A549 (cell line): ENCODE data around the gene SLITRK4. TPM values are rescaled to one million over a fixed set of nuclear protein-coding genes. Genes with fewer than 3 reads are reported as not detected.
A peak's percentile ranks its signal among the peaks of the same experiment; 100 is the strongest.

Experiments used
- ATAC-seq, 2 experiments: fragments of 200-7000 bp in 1 of 2; fragments of >200 bp in 1 of 2; cut with Nextera tagmentation in 1 of 2; cut with Tn5 transposase in 1 of 2; 3 replicates each; pipeline versions ENCODE4 v1.8.0 to v1.9.1; 2018 to 2020; ENCODE audit warnings: mild to moderate bottlenecking in 1 of 2, moderate library complexity in 1 of 2
- CTCF ChIA-PET: fragments of 300-600 bp; sonication (Branson Sonifier 250); formaldehyde crosslinking; extraction: SDS; loops from one replicate; lab custom pipeline; 2021; ENCODE audit warnings: antibody characterized with exemption, inconsistent platforms; lab: Yijun Ruan, JAX
- POLR2A ChIA-PET: fragments of 350-600 bp; formaldehyde crosslinking; extraction: SDS; loops from one replicate; lab custom pipeline; 2021; ENCODE audit warnings: antibody characterized with exemption, inconsistent platforms; lab: Yijun Ruan, JAX
- DNase-seq, 2 experiments: peaks; one replicate each; pipeline versions ENCODE4 v3.0.0 to v3.0.0-alpha.2; 2011 to 2016; ENCODE audit warnings: low read depth in 1 of 2, low spot score in 1 of 2
- FAIRE-seq: peaks from 2 replicates; lab custom pipeline; 2011; peaks lifted over from hg19 to GRCh38; lab: Jason Lieb, UNC
- H3K27ac ChIP-seq, 2 experiments: fragments of >200 bp; sonication (Bioruptor Twin); formaldehyde crosslinking; 3 replicates each; pipeline ENCODE4 v1.5.1; 2016 to 2017
- H3K4me1 ChIP-seq: fragments of >200 bp; sonication (Bioruptor Twin); formaldehyde crosslinking; 3 replicates; pipeline ENCODE4 v1.6.1; 2016
- H3K4me2 ChIP-seq: fragments of >200 bp; sonication (Bioruptor Twin); formaldehyde crosslinking; 3 replicates; pipeline ENCODE4 v1.6.1; 2016
- H3K4me3 ChIP-seq: fragments of >200 bp; sonication (Bioruptor Twin); formaldehyde crosslinking; 3 replicates; pipeline ENCODE4 v1.5.1; 2016
- H3K9me3 ChIP-seq: fragments of >200 bp; sonication (Bioruptor Twin); formaldehyde crosslinking; 3 replicates; pipeline ENCODE4 v1.6.1; 2016
- ATOH8 ChIP-seq: fragments of 250-450 bp; sonication (Bioruptor Pico); IDR thresholded peaks from 2 replicates; pipeline ENCODE4 v1.5.0; 2020; ENCODE audit warnings: low read depth, mild to moderate bottlenecking, moderate library complexity
- CBX2 ChIP-seq: fragments of 200-600 bp; sonication (generic); IDR thresholded peaks from 2 replicates; pipeline ENCODE4 v1.6.1; 2016; ENCODE audit warnings: low read depth, mild to moderate bottlenecking, borderline replicate concordance
- CEBPB ChIP-seq, 2 experiments: fragments of >200 bp in 1 of 2; sonication (Bioruptor Twin) in 1 of 2; formaldehyde crosslinking in 1 of 2; IDR thresholded peaks; 2 replicates each; pipeline ENCODE4 v1.6.1; 2012 to 2016
- E2F6 ChIP-seq: IDR thresholded peaks from 2 replicates; pipeline ENCODE4 v1.6.1; 2012; ENCODE audit warnings: low read depth, borderline replicate concordance
- EP300 ChIP-seq, 2 experiments: fragments of >200 bp; sonication (Bioruptor Twin); formaldehyde crosslinking; IDR thresholded peaks; 2 replicates in 1 of 2; 3 replicates in 1 of 2; pipeline ENCODE4 v1.6.1; 2016 to 2017
- FOSL2 ChIP-seq, 2 experiments: fragments of 450-650 bp in 1 of 2; fragments of >200 bp in 1 of 2; sonication (Bioruptor Twin) in 1 of 2; formaldehyde crosslinking; IDR thresholded peaks; 2 replicates each; pipeline versions ENCODE4 v1.5.0 to v1.6.1; 2016 to 2020; ENCODE audit warnings: mild to moderate bottlenecking in 1 of 2, moderate library complexity in 1 of 2
- FOXS1 ChIP-seq: fragments of 250-450 bp; sonication (Bioruptor Pico); IDR thresholded peaks from 2 replicates; pipeline ENCODE4 v1.5.0; 2020; ENCODE audit warnings: mild to moderate bottlenecking, moderate library complexity
- HOXA7 ChIP-seq: fragments of 250-450 bp; sonication (Bioruptor Pico); IDR thresholded peaks from 2 replicates; pipeline ENCODE4 v1.5.0; 2020; ENCODE audit warnings: mild to moderate bottlenecking, moderate library complexity
- JUN ChIP-seq, 2 experiments: fragments of >200 bp; sonication (Bioruptor Twin); formaldehyde crosslinking; IDR thresholded peaks; 2 replicates in 1 of 2; 3 replicates in 1 of 2; pipeline ENCODE4 v1.6.1; 2016 to 2017
- JUNB ChIP-seq: fragments of >200 bp; sonication (Bioruptor Twin); formaldehyde crosslinking; IDR thresholded peaks from 2 replicates; pipeline ENCODE4 v1.6.1; 2016
- MAZ ChIP-seq: fragments of 150-350 bp; IDR thresholded peaks from 2 replicates; pipeline ENCODE4 v1.6.1; 2014; ENCODE audit warnings: antibody characterized with exemption, low read depth, low read length, borderline replicate concordance
- NFE2L2 ChIP-seq: fragments of 150-350 bp; conservative IDR thresholded peaks from 2 replicates; pipeline ENCODE4 v1.6.1; 2014; ENCODE audit warnings: low read length
- NPAS2 ChIP-seq: fragments of 250-450 bp; sonication (Bioruptor Pico); IDR thresholded peaks from 2 replicates; pipeline ENCODE4 v1.8.0; 2022; ENCODE audit warnings: mild to moderate bottlenecking, moderate library complexity, borderline replicate concordance
- POLR2AphosphoS2 ChIP-seq: conservative IDR thresholded peaks from 2 replicates; pipeline ENCODE4 v1.6.1; 2012; ENCODE audit warnings: low read length, improper control_type of control experiment, inconsistent platforms
- RCOR1 ChIP-seq: fragments of 150-350 bp; IDR thresholded peaks from 2 replicates; pipeline ENCODE4 v1.6.1; 2014; ENCODE audit warnings: antibody characterized with exemption, low read length, low read depth
- RFX5 ChIP-seq: fragments of 450-650 bp; IDR thresholded peaks from 2 replicates; pipeline ENCODE4 v1.7.1; 2014; ENCODE audit warnings: antibody characterized with exemption, mild to moderate bottlenecking, moderate library complexity
- USF2 ChIP-seq: fragments of 450-650 bp; IDR thresholded peaks from 2 replicates; pipeline ENCODE4 v1.6.1; 2014; ENCODE audit warnings: antibody characterized with exemption
- ZC3H11A ChIP-seq: fragments of 450-650 bp; IDR thresholded peaks from 2 replicates; pipeline ENCODE4 v1.6.1; 2014; ENCODE audit warnings: antibody characterized with exemption, mild to moderate bottlenecking
- ZFP36 ChIP-seq: fragments of 450-650 bp; IDR thresholded peaks from 2 replicates; pipeline ENCODE4 v1.6.1; 2014; ENCODE audit warnings: borderline replicate concordance; ENCODE audit not compliant: partially characterized antibody
- ZNF302 ChIP-seq: fragments of 250-450 bp; sonication (Bioruptor Pico); IDR thresholded peaks from 2 replicates; pipeline ENCODE4 v1.9.0; 2021; ENCODE audit warnings: inconsistent platforms, mild to moderate bottlenecking, moderate library complexity
- ZSCAN20 ChIP-seq: fragments of 250-450 bp; sonication (Bioruptor Pico); IDR thresholded peaks from 2 replicates; pipeline ENCODE4 v1.8.0; 2022; ENCODE audit warnings: mild to moderate bottlenecking, moderate library complexity
- WGBS: methylation state at CpG from one replicate; pipeline ENCODE4 v1.1.6; 2017; ENCODE audit errors: missing lambda C conversion rate; 5-methylcytosine and 5-hydroxymethylcytosine counted together
- polyA plus RNA-seq, 4 experiments: library from polyadenylated mRNA; depleted of rRNA in 3 of 4; stranded (reverse); fragments of >200 nt; fragmentation: RNase III in 1 of 4; extraction: RNeasy Plus Mini Kit Qiagen cat#74134 plus additional on column Dnase treatment in 1 of 4; gene quantifications; 2 replicates in 3 of 4; 3 replicates in 1 of 4; pipeline ENCODE4 v1.2.3, GENCODE V29; 2011 to 2017
- TF ChIP-seq, protein P1 (sequence below): fragments of 250-450 bp; sonication (Bioruptor Pico); IDR thresholded peaks from 2 replicates; pipeline ENCODE4 v1.5.0; 2021; ENCODE audit warnings: mild to moderate bottlenecking, moderate library complexity, borderline replicate concordance
- TF ChIP-seq, protein P2 (sequence below): fragments of >200 bp; sonication (Bioruptor Twin); formaldehyde crosslinking; IDR thresholded peaks from 2 replicates; pipeline ENCODE4 v1.6.1; 2016

Gene SLITRK4
- polyA plus RNA-seq, 2 of the 4 experiments (the other 2 are of a cell fraction): 0.03 TPM; not detected in 1

DNA sequence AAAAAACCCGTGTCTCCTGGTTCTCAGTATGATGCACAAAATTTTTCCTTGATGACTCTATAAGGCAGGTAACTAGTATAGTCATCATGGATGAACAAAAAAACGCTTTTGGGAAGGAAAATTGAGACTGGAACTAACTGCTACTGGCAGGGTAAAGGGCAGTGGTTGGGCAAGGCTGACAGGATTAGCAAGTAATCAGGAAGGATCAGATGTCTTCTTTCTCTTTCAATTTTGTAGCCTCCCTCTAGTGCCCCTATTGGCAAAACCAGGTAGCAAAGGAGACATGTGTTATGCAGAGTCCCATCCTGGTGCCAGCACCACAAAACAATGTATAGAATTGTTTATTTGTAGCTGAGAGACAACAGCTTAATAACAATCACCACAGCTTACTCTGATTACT is 12.8 kb upstream of the SLITRK4 start:
- H3K4me3 ChIP-seq: no peak overlapping the region
- POLR2A ChIA-PET: no interaction called here

GRCh38 chrX:143642426-143642825 is 6.5 kb upstream of the SLITRK4 start:
- 7% methylated on average over 3 of the region's 3 CpGs for WGBS
- FAIRE-seq: peak; percentile 18
- no peak for ATAC-seq
- Histone ChIP-seq H3K27ac (no peak overlapping the region), H3K4me3 (no peak overlapping the region), H3K9me3 (no peaks in the 10 kb centered on the region), H3K4me2 (no peak overlapping the region), H3K4me1 (no peaks in the 10 kb centered on the region)
- ChIA-PET POLR2A (no interaction called here), CTCF (interaction anchor here (0.6 kb wide), 1 partner anchor 9 kb away, joined by 3 read pairs; no protein-coding TSS in a partner anchor)
- DNase-seq: no peak
- TF ChIP-seq ATOH8 (CRISPR knock-in tag) (no peak), USF2 (no peak), ZFP36 (no peak), MAZ (no peak), JUNB (no peak), RCOR1 (no peak), ZSCAN20 (CRISPR knock-in tag) (no peak), ZC3H11A (no peak), HOXA7 (CRISPR knock-in tag) (no peak), CEBPB (IDR thresholded peaks at IDR 0.05) (no peak), JUN (IDR thresholded peaks at IDR 0.05) (no peak), FOSL2 (IDR thresholded peaks at IDR 0.05) (no peak), FOSL2 (CRISPR knock-in tag; IDR thresholded peaks at IDR 0.05) (no peak), ZNF302 (CRISPR knock-in tag) (no peak), POLR2AphosphoS2 (no peak)

More for the DNA sequence above, 12.8 kb upstream of the SLITRK4 start:
- TF ChIP-seq CBX2 (no peak), NPAS2 (CRISPR knock-in tag) (no peak), E2F6 (no peak), ZSCAN20 (CRISPR knock-in tag) (no peak), RFX5 (no peak), EP300 (IDR thresholded peaks at IDR 0.05) (no peak), NFE2L2 (no peak), USF2 (no peak), FOXS1 (CRISPR knock-in tag) (no peak)
- TF ChIP-seq, protein P1, sequence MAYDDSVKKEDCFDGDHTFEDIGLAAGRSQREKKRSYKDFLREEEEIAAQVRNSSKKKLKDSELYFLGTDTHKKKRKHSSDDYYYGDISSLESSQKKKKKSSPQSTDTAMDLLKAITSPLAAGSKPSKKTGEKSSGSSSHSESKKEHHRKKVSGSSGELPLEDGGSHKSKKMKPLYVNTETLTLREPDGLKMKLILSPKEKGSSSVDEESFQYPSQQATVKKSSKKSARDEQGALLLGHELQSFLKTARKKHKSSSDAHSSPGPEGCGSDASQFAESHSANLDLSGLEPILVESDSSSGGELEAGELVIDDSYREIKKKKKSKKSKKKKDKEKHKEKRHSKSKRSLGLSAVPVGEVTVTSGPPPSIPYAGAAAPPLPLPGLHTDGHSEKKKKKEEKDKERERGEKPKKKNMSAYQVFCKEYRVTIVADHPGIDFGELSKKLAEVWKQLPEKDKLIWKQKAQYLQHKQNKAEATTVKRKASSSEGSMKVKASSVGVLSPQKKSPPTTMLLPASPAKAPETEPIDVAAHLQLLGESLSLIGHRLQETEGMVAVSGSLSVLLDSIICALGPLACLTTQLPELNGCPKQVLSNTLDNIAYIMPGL: no peak
- TF ChIP-seq, protein P2, sequence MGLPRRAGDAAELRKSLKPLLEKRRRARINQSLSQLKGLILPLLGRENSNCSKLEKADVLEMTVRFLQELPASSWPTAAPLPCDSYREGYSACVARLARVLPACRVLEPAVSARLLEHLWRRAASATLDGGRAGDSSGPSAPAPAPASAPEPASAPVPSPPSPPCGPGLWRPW: no peak
- FAIRE-seq (no peak), DNase-seq (no peak), ATAC-seq (no peak)
- no peaks in the 10 kb centered on the region for H3K9me3 ChIP-seq
- CTCF ChIA-PET: no interaction called here
- H3K4me1 ChIP-seq: no peaks in the 10 kb centered on the region
- no peak overlapping the region for H3K27ac ChIP-seq
- H3K4me2 ChIP-seq: no peak overlapping the region
- WGBS: 0% methylated on average over 2 of the region's 2 CpGs
